ENCODE results near the gene SUGCT. TPM values are rescaled to one million over a fixed set of nuclear protein-coding genes. Genes with fewer than 3 reads are reported as not detected.
A peak's percentile ranks its signal among the peaks of the same experiment; 100 is the strongest.

SUGCT gene
- total RNA-seq, 2 donors from 2014 or later: 3.3 to 15.2 TPM

- no peak for DNase-seq (ENCODE audit: low spot score)
- Histone ChIP-seq H3K27me3 (replicated peaks; ENCODE audit: insufficient read depth) (no peaks in the 10 kb centered on the region), H3K4me1 (ENCODE audit: control insufficient read depth in 1 of 2, low read depth in 2 of 2) (no peaks in the 10 kb centered on the region), H3K9me3 (peaks cover 4% of the 10 kb centered on the region), H3K27ac (no peak overlapping the region), H3K4me3 (no peak overlapping the region), H3K36me3 (no peaks in the 10 kb centered on the region)
- no peak for ATAC-seq (ENCODE audit: insufficient number of reproducible peaks, low FRiP score, low read depth)
- TF ChIP-seq CTCF (IDR thresholded peaks at IDR 0.05): no peak
These were observed 207.0 kb downstream of the SUGCT start for GRCh38 chr7:40341836-40342235.

GRCh38 chr7:40346554-40346953, 211.7 kb downstream of the SUGCT start:
- H3K9me3 ChIP-seq: no peaks in the 10 kb centered on the region
- no peaks in the 10 kb centered on the region for H3K36me3 ChIP-seq
- H3K4me1 ChIP-seq (ENCODE audit: control insufficient read depth in 1 of 2, low read depth in 2 of 2): no peaks in the 10 kb centered on the region
- ATAC-seq (ENCODE audit: insufficient number of reproducible peaks, low FRiP score, low read depth) (no peak), DNase-seq (ENCODE audit: low spot score) (no peak)
- H3K4me3 ChIP-seq: no peak overlapping the region
- TF ChIP-seq CTCF (IDR thresholded peaks at IDR 0.05): no peak
- H3K27me3 ChIP-seq (replicated peaks; ENCODE audit: insufficient read depth): no peaks in the 10 kb centered on the region
- H3K27ac ChIP-seq: no peak overlapping the region

DNA sequence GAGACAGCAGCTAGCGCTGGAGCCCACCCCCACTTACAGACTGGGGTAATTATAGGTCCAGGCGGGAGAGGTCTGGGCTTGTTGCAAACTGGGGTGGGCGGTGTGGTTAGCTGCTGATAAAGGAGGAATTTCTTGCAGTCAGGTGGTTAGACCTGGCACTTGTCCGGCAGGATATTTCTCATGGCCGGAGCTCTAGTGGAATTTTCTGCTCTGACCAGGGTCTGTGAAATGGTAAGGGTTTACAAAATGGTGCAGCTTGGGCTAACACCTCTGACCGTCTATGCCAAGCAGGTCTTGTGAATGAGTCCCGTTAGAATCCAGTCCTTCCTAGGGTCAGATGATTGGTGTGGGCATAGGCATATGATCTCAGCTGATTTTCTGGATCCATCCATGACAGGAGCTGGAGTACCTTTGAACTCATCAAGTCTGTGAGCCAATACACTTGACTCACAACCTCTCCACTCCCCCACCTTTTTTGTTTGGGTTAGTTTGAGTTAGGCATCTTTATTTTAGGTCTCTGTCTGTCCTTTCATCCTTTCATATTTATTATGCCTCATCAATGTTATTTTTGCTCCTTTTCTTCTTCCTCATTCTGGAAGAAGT, 213.4 kb downstream of the SUGCT start:
- no peak overlapping the region for H3K27ac ChIP-seq
- H3K9me3 ChIP-seq: no peaks in the 10 kb centered on the region

DNA sequence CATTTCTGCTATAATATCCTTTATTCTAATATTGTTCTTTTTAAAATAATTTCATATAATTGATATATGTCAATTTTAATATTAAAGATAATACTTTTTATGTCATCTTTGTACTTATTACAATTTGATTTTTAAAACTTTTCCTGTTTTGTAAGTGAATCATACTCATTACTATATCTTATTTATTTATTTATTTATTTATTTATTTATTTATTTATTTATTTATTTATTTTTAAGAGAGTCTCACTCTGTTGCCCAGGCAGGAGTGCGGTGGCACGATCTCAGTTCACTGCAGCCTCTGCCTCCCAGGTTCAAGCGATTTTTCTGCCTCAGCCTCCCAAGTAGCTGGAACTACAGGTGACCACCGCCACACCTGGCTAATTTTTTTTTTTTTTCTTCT, 215.3 kb downstream of the SUGCT start:
- Histone ChIP-seq H3K4me1 (ENCODE audit: control insufficient read depth in 1 of 2, low read depth in 2 of 2) (no peaks in the 10 kb centered on the region), H3K36me3 (no peaks in the 10 kb centered on the region), H3K4me3 (no peak overlapping the region), H3K9me3 (no peaks in the 10 kb centered on the region), H3K27me3 (replicated peaks; ENCODE audit: insufficient read depth) (no peaks in the 10 kb centered on the region), H3K27ac (no peak overlapping the region)
- DNase-seq (ENCODE audit: low spot score) (no peak), ATAC-seq (ENCODE audit: insufficient number of reproducible peaks, low FRiP score, low read depth) (no peak)
- TF ChIP-seq CTCF (IDR thresholded peaks at IDR 0.05): no peak

More for the DNA sequence above, 213.4 kb downstream of the SUGCT start:
- no peaks in the 10 kb centered on the region for H3K27me3 ChIP-seq (replicated peaks; ENCODE audit: insufficient read depth)
- no peak overlapping the region for H3K4me3 ChIP-seq
- H3K4me1 ChIP-seq (ENCODE audit: control insufficient read depth in 1 of 2, low read depth in 2 of 2): no peaks in the 10 kb centered on the region
- H3K36me3 ChIP-seq: no peaks in the 10 kb centered on the region
- ATAC-seq (ENCODE audit: insufficient number of reproducible peaks, low FRiP score, low read depth): peak; percentile 40
- no peak for TF ChIP-seq CTCF (IDR thresholded peaks at IDR 0.05)
- no peak for DNase-seq (ENCODE audit: low spot score)

- Histone ChIP-seq H3K4me1 (ENCODE audit: control insufficient read depth in 1 of 2, low read depth in 2 of 2) (peaks cover 8 to 17% of the 10 kb centered on the region in 2 donors), H3K36me3 (no peaks in the 10 kb centered on the region), H3K4me3 (no peak overlapping the region), H3K27ac (no peak overlapping the region), H3K9me3 (no peaks in the 10 kb centered on the region), H3K27me3 (replicated peaks; ENCODE audit: insufficient read depth) (no peaks in the 10 kb centered on the region)
- no peak for TF ChIP-seq CTCF (IDR thresholded peaks at IDR 0.05)
- no peak for ATAC-seq (ENCODE audit: insufficient number of reproducible peaks, low FRiP score, low read depth)
- no peak for DNase-seq (ENCODE audit: low spot score)
These were observed 219.9 kb downstream of the SUGCT start for GRCh38 chr7:40354711-40355110.

Data from thoracic aorta (tissue), 2 donors.